H1 (cell line): Measurements from ENCODE around the gene ARAP3. TPM values are rescaled to one million over a fixed set of nuclear protein-coding genes. Genes with fewer than 3 reads are reported as not detected.
A peak's percentile ranks its signal among the peaks of the same experiment; 100 is the strongest.

ENCODE experiments used
- CTCF ChIA-PET: fragments of 300-600 bp; sonication (Branson Sonifier 250); formaldehyde crosslinking; loops from one replicate; lab custom pipeline; 2021; ENCODE audit not compliant: partially characterized antibody; lab: Charles Lee
- POLR2A ChIA-PET: fragments of 300-600 bp; sonication (Branson Sonifier 250); formaldehyde crosslinking; loops from one replicate; lab custom pipeline; 2021; ENCODE audit warnings: inconsistent platforms; ENCODE audit not compliant: partially characterized antibody; lab: Charles Lee
- DNase-seq, 2 experiments: peaks; one replicate each; pipeline versions ENCODE4 v3.0.0 to v3.0.0-alpha.2; 2010 to 2022; ENCODE audit warnings: low spot score in 2 of 2, low read depth in 1 of 2, mixed read lengths in 1 of 2
- FAIRE-seq: peaks from 2 replicates; lab custom pipeline; 2011; peaks lifted over from hg19 to GRCh38; lab: Jason Lieb, UNC
- H2AFZ ChIP-seq: 2 replicates; pipeline ENCODE4 v1.8.1; 2012; ENCODE audit warnings: low read length, inconsistent platforms
- H2AK5ac ChIP-seq: 2 replicates; pipeline ENCODE4 v1.6.1; 2013; ENCODE audit warnings: low read depth, low read length
- H2BK120ac ChIP-seq: replicated peaks from 2 replicates; pipeline ENCODE3; 2013; ENCODE audit warnings: low read depth, low read length, inconsistent platforms
- H2BK12ac ChIP-seq: 2 replicates; pipeline ENCODE4 v1.6.1; 2013; ENCODE audit warnings: low read depth, low read length
- H2BK15ac ChIP-seq: 2 replicates; pipeline ENCODE4 v1.6.1; 2013; ENCODE audit warnings: low read length
- H2BK20ac ChIP-seq: 2 replicates; pipeline ENCODE4 v1.6.1; 2013; ENCODE audit warnings: low read length
- H2BK5ac ChIP-seq: 2 replicates; pipeline ENCODE4 v1.6.1; 2013; ENCODE audit warnings: low read depth, low read length
- H3K14ac ChIP-seq: 2 replicates; pipeline ENCODE4 v1.6.1; 2013; ENCODE audit warnings: inconsistent platforms; ENCODE audit not compliant: insufficient read length
- H3K18ac ChIP-seq: 2 replicates; pipeline ENCODE4 v1.6.1; 2013; ENCODE audit warnings: low read length; ENCODE audit errors: extremely low read depth
- H3K23ac ChIP-seq: 2 replicates; pipeline ENCODE4 v1.6.1; 2013; ENCODE audit warnings: inconsistent platforms; ENCODE audit not compliant: insufficient read length
- H3K23me2 ChIP-seq: 2 replicates; pipeline ENCODE4 v1.6.1; 2013; ENCODE audit warnings: low read depth, low read length
- H3K27ac ChIP-seq: 2 replicates; pipeline ENCODE4 v1.6.1; 2011; ENCODE audit warnings: low read depth, low read length, inconsistent platforms
- H3K27me3 ChIP-seq, 4 experiments: replicated peaks in 1 of 4; 1 replicate in 1 of 4; 2 replicates in 3 of 4; pipeline versions ENCODE4 v1.6.1 to v1.8.1; 2011 to 2013; ENCODE audit warnings: low read length in 3 of 4, mild to moderate bottlenecking in 3 of 4, inconsistent platforms in 2 of 4, mixed read lengths in 2 of 4, moderate library complexity in 1 of 4; ENCODE audit not compliant: control insufficient read depth in 3 of 4, insufficient read depth in 3 of 4; ENCODE audit errors: extremely low read depth in 1 of 4
- H3K36me3 ChIP-seq, 4 experiments: 2 replicates each; pipeline versions ENCODE4 v1.6.1 to v1.8.1; 2011 to 2013; ENCODE audit warnings: mild to moderate bottlenecking in 4 of 4, low read length in 3 of 4, moderate library complexity in 2 of 4, control low read depth in 1 of 4, inconsistent platforms in 1 of 4; ENCODE audit not compliant: insufficient read depth in 4 of 4, control insufficient read depth in 2 of 4
- H3K4ac ChIP-seq: replicated peaks from 2 replicates; pipeline ENCODE3; 2013; ENCODE audit warnings: low read length, low read depth, mixed read lengths, inconsistent platforms; ENCODE audit not compliant: insufficient read length
- H3K4me1 ChIP-seq, 4 experiments: replicated peaks in 1 of 4; 1 replicate in 1 of 4; 2 replicates in 3 of 4; pipeline versions ENCODE4 v1.6.1 to v1.8.1; 2011 to 2013; ENCODE audit warnings: low read length in 3 of 4, inconsistent platforms in 2 of 4, mixed read lengths in 1 of 4; ENCODE audit not compliant: insufficient read depth in 4 of 4, control insufficient read depth in 3 of 4
- H3K4me2 ChIP-seq, 2 experiments: 2 replicates each; pipeline versions ENCODE4 v1.6.1 to v1.8.1; 2011 to 2013; ENCODE audit warnings: low read depth in 2 of 2, low read length in 2 of 2, control low read depth in 1 of 2, inconsistent platforms in 1 of 2, mild to moderate bottlenecking in 1 of 2; ENCODE audit not compliant: insufficient read depth in 1 of 2
- H3K4me3 ChIP-seq, 4 experiments: fragments of 200-600, 300-600 bp in 1 of 4; sonication (generic), shearing (Covaris generic), sonication (Bioruptor Twin) in 1 of 4; 2 replicates each; pipeline versions ENCODE4 v1.5.1 to v1.8.1; 2011 to 2016; ENCODE audit warnings: low read length in 4 of 4, low read depth in 3 of 4, control low read depth in 2 of 4, inconsistent platforms in 2 of 4, mild to moderate bottlenecking in 2 of 4, mixed read lengths in 1 of 4, moderate library complexity in 1 of 4; ENCODE audit not compliant: insufficient read depth in 2 of 4; ENCODE audit errors: extremely low read depth in 1 of 4
- H3K56ac ChIP-seq: replicated peaks from 2 replicates; pipeline ENCODE3; 2013; ENCODE audit warnings: low read depth, mild to moderate bottlenecking, mixed read lengths, low read length, inconsistent platforms; ENCODE audit not compliant: insufficient read length
- H3K79me1 ChIP-seq: 2 replicates; pipeline ENCODE4 v1.6.1; 2013; ENCODE audit warnings: low read depth, low read length, control low read depth
- H3K79me2 ChIP-seq, 2 experiments: 2 replicates each; pipeline versions ENCODE4 v1.6.1 to v1.8.1; 2012 to 2013; ENCODE audit warnings: low read length in 2 of 2, mild to moderate bottlenecking in 2 of 2, inconsistent platforms in 1 of 2; ENCODE audit not compliant: insufficient read depth in 2 of 2, control insufficient read depth in 1 of 2
- H3K9ac ChIP-seq, 4 experiments: replicated peaks in 1 of 4; 1 replicate in 1 of 4; 2 replicates in 3 of 4; pipeline versions ENCODE4 v1.6.1 to v1.8.1; 2011 to 2013; ENCODE audit warnings: low read depth in 3 of 4, low read length in 3 of 4, control low read depth in 2 of 4, mild to moderate bottlenecking in 2 of 4, moderate library complexity in 2 of 4, inconsistent platforms in 1 of 4; ENCODE audit errors: extremely low read depth in 1 of 4
- H3K9me3 ChIP-seq, 2 experiments: 2 replicates each; pipeline versions ENCODE4 v1.6.1 to v1.8.1; 2012 to 2013; ENCODE audit warnings: mild to moderate bottlenecking in 2 of 2, moderate library complexity in 2 of 2, control low read depth in 1 of 2, inconsistent platforms in 1 of 2, low read depth in 1 of 2, low read length in 1 of 2, mixed read lengths in 1 of 2; ENCODE audit not compliant: insufficient read depth in 2 of 2
- H4K20me1 ChIP-seq, 2 experiments: replicated peaks in 1 of 2; 2 replicates each; pipeline versions ENCODE3 to v1.8.1; 2011 to 2013; ENCODE audit warnings: inconsistent platforms in 2 of 2, low read length in 2 of 2, mild to moderate bottlenecking in 1 of 2; ENCODE audit not compliant: insufficient read depth in 2 of 2, control insufficient read depth in 1 of 2
- H4K5ac ChIP-seq: 2 replicates; pipeline ENCODE4 v1.6.1; 2013; ENCODE audit warnings: low read length, low read depth, mixed read lengths, inconsistent platforms; ENCODE audit not compliant: insufficient read length
- H4K8ac ChIP-seq: 2 replicates; pipeline ENCODE4 v1.8.0; 2013; ENCODE audit warnings: mild to moderate bottlenecking, moderate library complexity, low read length, inconsistent platforms; ENCODE audit not compliant: insufficient read depth; ENCODE audit errors: extremely low read depth
- H4K91ac ChIP-seq: replicated peaks from 2 replicates; pipeline ENCODE3; 2013; ENCODE audit warnings: low read length, mixed read lengths, inconsistent platforms; ENCODE audit not compliant: insufficient read length
- GTF2F1 ChIP-seq: IDR thresholded peaks from 2 replicates; pipeline ENCODE4 v1.6.1; 2012; ENCODE audit warnings: low read depth, low read length, improper control_type of control experiment, borderline replicate concordance
- PHF8 ChIP-seq: fragments of 200-600 bp; sonication (generic); conservative IDR thresholded peaks from 2 replicates; pipeline ENCODE4 v1.7.1; 2012; ENCODE audit warnings: low read depth, mild to moderate bottlenecking, inconsistent platforms, low read length, moderate library complexity
- SP1 ChIP-seq: IDR thresholded peaks from 2 replicates; pipeline ENCODE4 v1.6.1; 2011; ENCODE audit warnings: low read depth, low read length
- TEAD4 ChIP-seq: IDR thresholded peaks from 2 replicates; pipeline ENCODE4 v1.6.1; 2012; ENCODE audit warnings: low read depth, low read length, inconsistent platforms, mixed read lengths
- WGBS, 2 experiments: shearing (Covaris generic) in 1 of 2; methylation state at CpG; one replicate each; pipeline versions ENCODE4 v1.1.6 to v1.1.7; 2013 to 2015; ENCODE audit warnings: low lambda C conversion rate in 2 of 2, mixed read lengths in 2 of 2, inconsistent platforms in 1 of 2, low coverage in 1 of 2, missing lambda C conversion rate in 1 of 2; ENCODE audit not compliant: insufficient replicate concordance in 2 of 2, insufficient coverage in 1 of 2, insufficient read length in 1 of 2; ENCODE audit errors: extremely low coverage in 1 of 2, missing lambda C conversion rate in 1 of 2; 5-methylcytosine and 5-hydroxymethylcytosine counted together
- polyA plus RNA-seq, 7 experiments: library from polyadenylated mRNA; depleted of rRNA in 3 of 7; stranded (reverse) in 5 of 7; unstranded in 2 of 7; fragments of >200 nt in 5 of 7; fragments of 200-250 nt in 2 of 7; gene quantifications; 1 replicate in 5 of 7; 2 replicates in 1 of 7; 4 replicates in 1 of 7; pipeline versions ENCODE4 v1.2.1 to v1.2.3, GENCODE V29; 2011 to 2013; ENCODE audit warnings: missing spikeins in 2 of 7, mixed read lengths in 2 of 7
- total RNA-seq: library from RNA; stranded (reverse); fragmentation: NEBNext Ultra II Directional; extraction: Animal tissue kit (Norgen Biotek cat#: 25700); gene quantifications from 2 replicates; pipeline ENCODE4 v1.2.1, GENCODE V29; 2021

The ARAP3 gene
- total and polyA plus RNA-seq, 2 of the 8 experiments (the other 6 are each of a cell fraction or from before 2014, with no cell fraction given): 14.4 to 48.6 TPM

DNA sequence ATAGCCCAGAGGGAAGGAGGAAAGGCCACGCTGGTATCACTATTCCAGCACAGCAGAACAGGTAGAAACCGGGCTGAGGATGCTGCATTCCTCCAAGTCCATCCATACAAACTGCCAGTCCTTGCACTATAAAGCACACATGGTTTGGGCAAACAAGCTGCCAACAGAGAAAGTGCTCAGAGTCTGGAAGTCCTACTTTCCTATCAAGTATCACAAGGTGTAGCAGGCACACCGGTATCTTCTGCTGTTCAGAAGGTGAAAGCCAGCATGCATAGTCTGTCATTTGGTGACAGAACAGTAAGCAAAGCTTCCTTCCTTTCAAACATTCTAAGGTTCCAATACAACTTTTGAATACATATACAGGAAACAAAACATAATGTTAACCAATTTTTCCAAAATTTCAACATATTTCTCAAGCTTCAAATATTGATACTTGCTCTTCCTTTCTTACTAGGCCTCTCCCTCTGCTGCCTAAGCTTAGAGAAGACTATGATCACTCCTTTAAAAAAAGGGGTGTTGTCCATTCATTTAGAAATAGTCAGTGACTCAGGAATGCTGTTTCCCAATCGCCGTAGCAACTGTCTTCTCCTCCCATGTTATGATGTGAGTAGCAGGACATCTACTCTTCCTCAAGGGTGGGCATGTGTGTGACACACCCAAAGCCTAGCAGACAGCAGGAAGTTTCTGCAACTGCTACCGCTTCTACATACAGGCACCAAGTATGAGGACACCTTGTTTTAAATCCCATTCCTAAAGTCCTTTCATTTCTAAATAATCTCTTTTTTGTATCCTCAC, 77.9 kb downstream of the ARAP3 start:
- no peaks in the 10 kb centered on the region for H3K27me3 ChIP-seq
- no peaks in the 10 kb centered on the region for H3K23me2 ChIP-seq
- no peak overlapping the region for H2BK15ac ChIP-seq
- CTCF ChIA-PET: interaction anchor here (0.8 to 4.0 kb wide), 5 partner anchors 10 to 39 kb away, joined by 3 to 41 read pairs (median 3); partner anchors contain the start of gene DIAPH1
- H3K27ac ChIP-seq: no peak overlapping the region
- H3K79me1 ChIP-seq: peaks cover 8% of the 10 kb centered on the region
- peaks cover 9 to 94% of the 10 kb centered on the region in 2 experiments; a peak in 3 of 4 replicates for H3K79me2 ChIP-seq
- no peak overlapping the region for H4K8ac ChIP-seq
- peaks cover 4 to 10% of the 10 kb centered on the region in 2 experiments for H4K20me1 ChIP-seq
- no peaks in the 10 kb centered on the region for H3K36me3 ChIP-seq
- no peaks in the 10 kb centered on the region; a peak in 1 of 7 replicates for H3K4me1 ChIP-seq
- POLR2A ChIA-PET: interaction anchor here (0.9 to 7.9 kb wide), 3 partner anchors 12 to 36 kb away, joined by 3 to 55 read pairs (median 7); partner anchors contain the start of genes DIAPH1, HDAC3 and RELL2
- H2AFZ ChIP-seq: no peak overlapping the region
- no peak overlapping the region for H3K56ac ChIP-seq
- no peak overlapping the region for H3K23ac ChIP-seq
- DNase-seq: no peak
- FAIRE-seq: no peak
- 84% methylated on average over 6 of the region's 6 CpGs; no CpG with 5 or more reads in 1 of the 2 experiments for WGBS, 2 experiments
- H3K4me2 ChIP-seq: no peak overlapping the region
- no peak overlapping the region for H2BK12ac ChIP-seq
- no peak overlapping the region for H2BK5ac ChIP-seq
- no peak overlapping the region for H4K91ac ChIP-seq
- H4K5ac ChIP-seq: no peak overlapping the region
- H3K4ac ChIP-seq: no peak overlapping the region
- no peak overlapping the region for H3K18ac ChIP-seq
- TF ChIP-seq PHF8 (no peak), GTF2F1 (no peak), SP1 (no peak), TEAD4 (0 out of 2 replicates have a peak, but pooled peaks have one; percentile 31)
- no peak overlapping the region for H2BK20ac ChIP-seq
- no peak overlapping the region; the same call in 1 of the 2 replicates for H2AK5ac ChIP-seq
- no peak overlapping the region for H3K14ac ChIP-seq
- H3K4me3 ChIP-seq: no peak overlapping the region
- no peak overlapping the region; a peak in 1 of 7 replicates for H3K9ac ChIP-seq
- no peak overlapping the region for H2BK120ac ChIP-seq
- no peaks in the 10 kb centered on the region for H3K9me3 ChIP-seq
